HFFc6 (cell line): ENCODE measurements around the gene CORO7. TPM values are rescaled to one million over a fixed set of nuclear protein-coding genes. Genes with fewer than 3 reads are reported as not detected.

Source experiments
- DNase-seq: peaks from one replicate; pipeline ENCODE4 v3.0.0-alpha.2; 2018
- H3K27ac Mint-ChIP-seq: 2 replicates; pipeline ENCODE4 v1.8.0; 2020; ENCODE audit warnings: mild to moderate bottlenecking, mixed read lengths
- H3K27me3 Mint-ChIP-seq: 2 replicates; pipeline ENCODE4 v1.8.0; 2021; ENCODE audit warnings: mild to moderate bottlenecking, moderate library complexity, mixed read lengths; ENCODE audit not compliant: insufficient read depth
- H3K36me3 Mint-ChIP-seq: 2 replicates; pipeline ENCODE4 v1.8.0; 2021; ENCODE audit warnings: low read depth, mixed read lengths
- H3K4me1 Mint-ChIP-seq: 2 replicates; pipeline ENCODE4 v1.8.0; 2020; ENCODE audit warnings: low read depth, mixed read lengths
- H3K4me3 Mint-ChIP-seq: 2 replicates; pipeline ENCODE4 v1.8.0; 2020; ENCODE audit warnings: mild to moderate bottlenecking, moderate library complexity, mixed read lengths
- H3K9me3 Mint-ChIP-seq: 2 replicates; pipeline ENCODE4 v1.8.0; 2020; ENCODE audit warnings: mild to moderate bottlenecking, mixed read lengths
- total RNA-seq, 6 experiments: library from RNA; stranded (reverse); fragmentation: NEBNext Ultra II Directional; extraction: Animal tissue kit (Norgen Biotek cat#: 25700); gene quantifications; 2 replicates in 1 of 6; 3 replicates in 5 of 6; pipeline ENCODE4 v1.2.3, GENCODE V29; 2021
- TF ChIP-seq, protein P1 (sequence below): fragments of 200-600 bp; sonication (generic); IDR thresholded peaks from 2 replicates; pipeline ENCODE4 v1.5.0; 2021; ENCODE audit warnings: antibody characterized with exemption, mild to moderate bottlenecking

The CORO7 gene
- total RNA-seq, 6 experiments from 2014 or later: 12.1 to 20.9 (median 17.2) TPM

DNA sequence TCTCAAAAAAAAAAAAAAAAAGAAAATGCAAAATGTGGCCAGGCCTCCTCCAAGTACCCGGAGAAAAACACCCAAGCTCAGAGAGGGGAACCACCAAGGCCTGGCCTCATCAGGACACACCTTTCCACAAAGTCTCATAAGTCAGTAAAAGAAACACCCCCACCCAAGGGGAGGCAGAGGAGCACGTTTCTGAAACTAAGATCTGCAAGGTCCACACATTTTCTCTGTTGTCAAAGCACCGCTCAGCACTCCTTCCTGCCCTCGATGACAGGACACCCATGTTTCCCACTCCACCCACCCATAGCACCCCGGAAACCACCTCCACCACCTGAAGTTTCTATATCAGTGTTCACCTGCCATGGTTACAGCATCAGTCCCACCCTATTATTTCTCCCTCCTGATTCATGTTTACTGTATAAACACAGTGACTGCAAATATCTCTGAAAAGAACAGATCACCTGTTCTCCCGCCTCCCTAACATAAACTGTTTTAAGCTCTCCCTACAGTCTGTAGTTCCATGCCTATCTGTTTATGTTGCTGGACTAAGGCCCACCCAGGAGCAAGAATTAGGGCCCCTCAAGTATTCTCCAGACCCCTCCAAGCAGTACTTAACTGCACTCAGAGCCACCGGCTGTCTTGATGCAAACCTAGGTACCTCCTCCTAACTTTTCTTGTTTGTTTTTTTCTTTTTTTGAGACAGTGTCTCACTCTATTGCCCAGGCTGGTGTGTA is 2.0 kb downstream of the CORO7 start:
- no peaks in the 10 kb centered on the region for H3K9me3 Mint-ChIP-seq
- no peaks in the 10 kb centered on the region; the same call in none of the 2 replicates for H3K27me3 Mint-ChIP-seq
- H3K27ac Mint-ChIP-seq: no peak overlapping the region
- TF ChIP-seq, protein P1, sequence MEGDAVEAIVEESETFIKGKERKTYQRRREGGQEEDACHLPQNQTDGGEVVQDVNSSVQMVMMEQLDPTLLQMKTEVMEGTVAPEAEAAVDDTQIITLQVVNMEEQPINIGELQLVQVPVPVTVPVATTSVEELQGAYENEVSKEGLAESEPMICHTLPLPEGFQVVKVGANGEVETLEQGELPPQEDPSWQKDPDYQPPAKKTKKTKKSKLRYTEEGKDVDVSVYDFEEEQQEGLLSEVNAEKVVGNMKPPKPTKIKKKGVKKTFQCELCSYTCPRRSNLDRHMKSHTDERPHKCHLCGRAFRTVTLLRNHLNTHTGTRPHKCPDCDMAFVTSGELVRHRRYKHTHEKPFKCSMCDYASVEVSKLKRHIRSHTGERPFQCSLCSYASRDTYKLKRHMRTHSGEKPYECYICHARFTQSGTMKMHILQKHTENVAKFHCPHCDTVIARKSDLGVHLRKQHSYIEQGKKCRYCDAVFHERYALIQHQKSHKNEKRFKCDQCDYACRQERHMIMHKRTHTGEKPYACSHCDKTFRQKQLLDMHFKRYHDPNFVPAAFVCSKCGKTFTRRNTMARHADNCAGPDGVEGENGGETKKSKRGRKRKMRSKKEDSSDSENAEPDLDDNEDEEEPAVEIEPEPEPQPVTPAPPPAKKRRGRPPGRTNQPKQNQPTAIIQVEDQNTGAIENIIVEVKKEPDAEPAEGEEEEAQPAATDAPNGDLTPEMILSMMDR: no peak
- H3K4me1 Mint-ChIP-seq: peaks cover 33% of the 10 kb centered on the region
- DNase-seq: no peak
- H3K4me3 Mint-ChIP-seq: no peak overlapping the region; the same call in 1 of the 2 replicates
- H3K36me3 Mint-ChIP-seq: peaks cover 13% of the 10 kb centered on the region

DNA sequence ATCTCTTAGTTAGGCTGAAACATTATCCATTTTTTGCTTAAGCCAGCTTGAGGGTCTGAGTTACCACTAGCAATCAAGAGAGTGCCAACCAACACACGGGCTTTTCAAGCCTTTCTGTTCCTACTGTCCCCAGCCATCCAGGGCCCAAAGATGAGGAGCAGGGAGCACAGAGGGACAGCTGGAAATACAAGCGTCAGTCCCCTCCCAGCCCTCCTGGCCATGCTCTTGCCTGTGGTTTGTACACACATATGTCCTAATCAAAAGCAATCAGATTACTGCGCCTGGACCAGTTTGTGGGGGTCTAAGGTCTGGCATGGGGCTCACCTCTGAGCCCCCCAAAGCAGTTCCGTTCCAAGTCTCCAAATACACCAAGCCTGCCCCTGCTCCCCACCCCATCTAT is 3.5 kb downstream of the CORO7 start:
- Mint-ChIP-seq H3K27ac (no peak overlapping the region), H3K9me3 (no peaks in the 10 kb centered on the region), H3K4me3 (no peak overlapping the region), H3K4me1 (peaks cover 48% of the 10 kb centered on the region), H3K36me3 (peaks cover 13% of the 10 kb centered on the region), H3K27me3 (no peaks in the 10 kb centered on the region; the same call in none of the 2 replicates)
- TF ChIP-seq, protein P1: no peak
- no peak for DNase-seq

DNA sequence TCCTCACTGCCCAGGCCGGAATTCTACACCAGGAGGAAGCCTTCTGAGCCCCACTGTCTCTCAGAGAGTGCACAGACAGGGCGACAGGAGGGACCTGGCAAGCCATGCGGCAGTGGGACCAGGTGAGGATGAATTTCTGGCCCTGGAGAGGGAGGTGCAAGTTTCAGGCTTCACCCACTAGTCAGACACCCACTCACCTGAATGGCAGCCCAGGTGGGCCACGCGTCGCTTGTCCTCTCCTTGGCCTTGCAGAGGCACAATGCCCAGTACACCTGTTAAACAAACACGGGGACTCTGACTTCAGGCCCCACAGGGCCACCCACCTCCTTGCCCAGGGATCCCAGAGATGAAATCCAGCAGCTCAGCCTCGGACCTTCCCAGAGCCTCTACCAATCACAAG is 4.2 kb downstream of the CORO7 start:
- no peaks in the 10 kb centered on the region; the same call in none of the 2 replicates for H3K27me3 Mint-ChIP-seq

DNA sequence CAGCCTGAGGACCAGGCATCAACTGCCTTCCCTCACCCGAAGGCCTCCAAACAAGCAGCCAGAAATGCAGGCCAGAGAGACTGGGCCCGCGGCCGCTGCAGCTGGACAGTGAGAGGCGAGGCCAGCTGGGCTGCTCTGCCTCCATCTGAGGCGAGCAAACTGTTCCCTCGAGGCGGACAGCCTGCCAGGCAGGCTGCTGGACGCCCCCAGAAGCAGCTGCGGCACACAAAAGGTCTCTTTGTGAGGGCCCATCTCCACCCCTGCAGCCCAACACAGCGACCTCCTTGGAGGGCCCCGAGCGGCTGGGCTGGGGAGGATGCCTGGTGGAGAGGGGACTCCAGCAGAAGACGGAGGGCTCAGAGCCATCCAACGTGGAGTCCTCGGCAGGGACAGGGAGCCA is 4.7 kb downstream of the CORO7 start:
- Mint-ChIP-seq H3K4me1 (peaks cover 50% of the 10 kb centered on the region), H3K36me3 (peaks cover 13% of the 10 kb centered on the region), H3K27me3 (no peaks in the 10 kb centered on the region; the same call in none of the 2 replicates), H3K9me3 (no peaks in the 10 kb centered on the region), H3K4me3 (no peak overlapping the region), H3K27ac (no peak overlapping the region; the same call in 1 of the 2 replicates)
- TF ChIP-seq, protein P1: no peak
- no peak for DNase-seq

More for the DNA sequence above, 4.2 kb downstream of the CORO7 start:
- TF ChIP-seq, protein P1: no peak
- Mint-ChIP-seq H3K36me3 (peaks cover 13% of the 10 kb centered on the region), H3K4me1 (peaks cover 50% of the 10 kb centered on the region), H3K27ac (no peak overlapping the region), H3K9me3 (no peaks in the 10 kb centered on the region), H3K4me3 (no peak overlapping the region)
- DNase-seq: no peak

DNA sequence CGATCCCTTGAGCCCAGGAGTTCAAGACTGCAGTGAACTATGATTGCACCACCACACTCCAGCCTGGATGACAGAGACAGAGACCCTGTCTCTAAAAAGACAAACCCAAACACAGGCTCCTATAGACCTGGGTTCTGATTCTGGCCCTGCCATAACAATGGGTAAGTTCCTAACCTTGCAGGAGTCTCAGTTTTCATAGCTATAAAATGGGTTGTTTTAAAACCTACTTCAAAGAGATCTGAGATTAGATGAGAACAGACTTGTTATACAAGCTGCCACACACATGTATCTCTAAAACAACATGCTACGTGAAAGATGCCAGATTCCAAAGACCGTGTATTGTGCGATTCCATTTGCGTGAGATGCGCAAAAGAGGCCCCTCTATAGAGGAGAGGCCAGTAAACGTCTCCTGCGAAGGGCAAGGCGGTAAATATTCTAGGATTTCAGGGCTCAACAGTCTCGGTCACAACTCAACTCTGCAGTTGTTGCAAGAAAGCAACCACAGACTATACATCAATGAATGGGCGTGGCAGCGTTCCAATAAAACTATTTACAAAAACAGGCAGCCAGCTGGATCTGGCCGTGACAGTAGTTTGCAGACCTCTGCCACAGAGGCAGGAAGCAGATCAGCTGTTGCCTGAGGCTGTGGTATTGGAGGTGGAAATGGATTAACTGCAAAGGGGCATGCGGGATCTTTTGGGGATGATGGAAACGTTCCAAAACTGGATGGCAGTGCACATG is 5.9 kb downstream of the CORO7 start:
- H3K4me1 Mint-ChIP-seq: peaks cover 49% of the 10 kb centered on the region
- peak overlapping the region; percentile 38; the same call in 1 of the 2 replicates for H3K4me3 Mint-ChIP-seq
- H3K27me3 Mint-ChIP-seq: no peaks in the 10 kb centered on the region; the same call in none of the 2 replicates
- peak overlapping the region; percentile 63 for H3K27ac Mint-ChIP-seq
- TF ChIP-seq, protein P1: no peak
- no peaks in the 10 kb centered on the region for H3K9me3 Mint-ChIP-seq
- peak; percentile 93 for DNase-seq
- H3K36me3 Mint-ChIP-seq: peaks cover 13% of the 10 kb centered on the region
